ENCODE measurements around the gene MAPRE2.

- TF ChIP-seq EZH2 (IDR thresholded peaks at IDR 0.05; ENCODE audit: borderline replicate concordance, low read depth, low read length, poor library complexity, severe bottlenecking), result no peak
- TF ChIP-seq CTCF (conservative IDR thresholded peaks at IDR 0.05; ENCODE audit: low read depth, low read length), result no peak
Observed at GRCh38 chr18:35134791-35135531, 93.7 kb downstream of the MAPRE2 start.
